IMR-90 (cell line): ENCODE results near the gene TXNL1. TPM values are rescaled to one million over a fixed set of nuclear protein-coding genes. Genes with fewer than 3 reads are reported as not detected.

ENCODE experiments used
- ATAC-seq: fragments of 200-7000 bp; cut with Tn5 transposase; 2 replicates; pipeline ENCODE4 v1.9.1; 2020; ENCODE audit warnings: low read depth, mild to moderate bottlenecking, moderate library complexity
- BruUV-seq: library from RNA; stranded (reverse); fragments of 400-500 nt; replicated peaks from 2 replicates; lab custom pipeline; 2021; lab: Mats Ljungman, UMichigan
- CTCF ChIA-PET: fragments of 300-600 bp; formaldehyde crosslinking; extraction: SDS; loops from one replicate; lab custom pipeline; 2021; ENCODE audit warnings: antibody characterized with exemption; lab: Yijun Ruan, JAX
- POLR2A ChIA-PET: fragments of 300-600 bp; sonication (Branson Sonifier 250); formaldehyde crosslinking; loops from one replicate; lab custom pipeline; 2022; ENCODE audit warnings: antibody characterized with exemption; ENCODE audit not compliant: unreplicated experiment; lab: Charles Lee
- DNase-seq: peaks from one replicate; pipeline ENCODE4 v3.0.0; 2013
- H2AFZ ChIP-seq: replicated peaks from 2 replicates; pipeline ENCODE3; 2013; ENCODE audit warnings: low read length, mild to moderate bottlenecking; ENCODE audit not compliant: poor library complexity
- H2AK5ac ChIP-seq: 2 replicates; pipeline ENCODE4 v1.6.1; 2013; ENCODE audit warnings: low read depth, low read length, inconsistent platforms
- H2AK9ac ChIP-seq: replicated peaks from 2 replicates; pipeline ENCODE3; 2013; ENCODE audit warnings: mild to moderate bottlenecking, low read depth, low read length, moderate library complexity; ENCODE audit not compliant: poor library complexity
- H2BK120ac ChIP-seq: 2 replicates; pipeline ENCODE4 v1.6.1; 2013; ENCODE audit warnings: low read depth, low read length, inconsistent platforms
- H2BK15ac ChIP-seq: 3 replicates; pipeline ENCODE4 v1.6.1; 2013; ENCODE audit warnings: low read depth, low read length, inconsistent platforms
- H2BK20ac ChIP-seq: 2 replicates; pipeline ENCODE4 v1.6.1; 2013; ENCODE audit warnings: low read depth, mild to moderate bottlenecking, inconsistent platforms, low read length, moderate library complexity
- H2BK5ac ChIP-seq: 2 replicates; pipeline ENCODE4 v1.6.1; 2013; ENCODE audit warnings: mild to moderate bottlenecking, low read depth, low read length, inconsistent platforms; ENCODE audit not compliant: poor library complexity, severe bottlenecking
- H3K14ac ChIP-seq: replicated peaks from 2 replicates; pipeline ENCODE4 v1.6.1; 2013; ENCODE audit warnings: low read depth, low read length, inconsistent platforms
- H3K18ac ChIP-seq: 2 replicates; pipeline ENCODE4 v1.6.1; 2013; ENCODE audit warnings: low read depth, low read length, control low read depth
- H3K23ac ChIP-seq: 2 replicates; pipeline ENCODE4 v1.6.1; 2013; ENCODE audit warnings: low read depth, low read length, inconsistent platforms
- H3K27ac ChIP-seq: 2 replicates; pipeline ENCODE4 v1.5.1; 2013; ENCODE audit warnings: mild to moderate bottlenecking, control low read depth, low read length; ENCODE audit not compliant: insufficient read depth
- H3K27me3 ChIP-seq: 2 replicates; pipeline ENCODE4 v1.6.1; 2013; ENCODE audit warnings: low read length; ENCODE audit not compliant: control insufficient read depth, insufficient read depth
- H3K36me3 ChIP-seq: 2 replicates; pipeline ENCODE4 v1.6.1; 2013; ENCODE audit warnings: low read length, mixed read lengths; ENCODE audit not compliant: control insufficient read depth, insufficient read depth
- H3K4ac ChIP-seq: 2 replicates; pipeline ENCODE4 v1.6.1; 2013; ENCODE audit warnings: low read depth, low read length, inconsistent platforms
- H3K4me1 ChIP-seq: 2 replicates; pipeline ENCODE4 v1.6.1; 2013; ENCODE audit warnings: low read length, mixed read lengths; ENCODE audit not compliant: control insufficient read depth, insufficient read depth
- H3K4me2 ChIP-seq: 2 replicates; pipeline ENCODE4 v1.6.1; 2013; ENCODE audit warnings: low read depth, mild to moderate bottlenecking, control low read depth, low read length, moderate library complexity
- H3K4me3 ChIP-seq: 2 replicates; pipeline ENCODE4 v1.5.1; 2013; ENCODE audit warnings: low read depth, mild to moderate bottlenecking, control low read depth, low read length, moderate library complexity; ENCODE audit not compliant: insufficient read depth
- H3K56ac ChIP-seq: 2 replicates; pipeline ENCODE4 v1.6.1; 2013; ENCODE audit warnings: low read length, inconsistent platforms; ENCODE audit not compliant: insufficient read depth; ENCODE audit errors: extremely low read depth
- H3K79me1 ChIP-seq, 2 experiments: 2 replicates each; pipeline ENCODE4 v1.6.1; 2013; ENCODE audit warnings: low read length in 2 of 2, inconsistent platforms in 1 of 2, low read depth in 1 of 2
- H3K9ac ChIP-seq: 2 replicates; pipeline ENCODE4 v1.6.1; 2013; ENCODE audit warnings: low read depth, low read length, control low read depth
- H3K9me1 ChIP-seq: 2 replicates; pipeline ENCODE4 v1.6.1; 2013; ENCODE audit warnings: low read length, inconsistent platforms; ENCODE audit not compliant: insufficient read depth
- H3K9me3 ChIP-seq: 2 replicates; pipeline ENCODE4 v1.6.1; 2013; ENCODE audit warnings: low read length; ENCODE audit not compliant: control insufficient read depth, insufficient read depth
- H4K20me1 ChIP-seq: 2 replicates; pipeline ENCODE4 v1.6.1; 2013; ENCODE audit warnings: low read length, inconsistent platforms; ENCODE audit not compliant: insufficient read depth
- H4K5ac ChIP-seq: 2 replicates; pipeline ENCODE4 v1.6.1; 2013; ENCODE audit warnings: mild to moderate bottlenecking, low read depth, low read length, control low read depth
- H4K8ac ChIP-seq, 2 experiments: 2 replicates each; pipeline ENCODE4 v1.6.1; 2013; ENCODE audit warnings: low read depth in 2 of 2, low read length in 2 of 2, control low read depth in 1 of 2, inconsistent platforms in 1 of 2
- H4K91ac ChIP-seq: 2 replicates; pipeline ENCODE4 v1.6.1; 2013; ENCODE audit warnings: low read depth, low read length, inconsistent platforms; ENCODE audit not compliant: insufficient read depth
- BHLHE40 ChIP-seq: fragments of 150-350 bp; IDR thresholded peaks from 2 replicates; pipeline ENCODE4 v1.6.1; 2016; ENCODE audit warnings: mild to moderate bottlenecking, low read depth, low read length
- CEBPB ChIP-seq: IDR thresholded peaks from 2 replicates; pipeline ENCODE4 v1.6.1; 2012; ENCODE audit warnings: low read depth, low read length, improper control_type of control experiment
- CHD1 ChIP-seq: IDR thresholded peaks from 2 replicates; pipeline ENCODE4 v1.6.1; 2012; ENCODE audit warnings: low read depth, low read length, improper control_type of control experiment
- CTCF ChIP-seq: conservative IDR thresholded peaks from 2 replicates; pipeline ENCODE4 v1.5.1; 2012; ENCODE audit warnings: mild to moderate bottlenecking, low read depth, low read length, improper control_type of control experiment
- ELK1 ChIP-seq: fragments of 150-350 bp; IDR thresholded peaks from 2 replicates; pipeline ENCODE4 v1.6.1; 2016; ENCODE audit warnings: low read depth, mild to moderate bottlenecking, low read length, moderate library complexity, borderline replicate concordance
- FOS ChIP-seq: fragments of 150-350 bp; IDR thresholded peaks from 2 replicates; pipeline ENCODE4 v1.6.1; 2016; ENCODE audit warnings: low read depth, low read length
- MAFK ChIP-seq: IDR thresholded peaks from 2 replicates; pipeline ENCODE4 v1.6.1; 2012; ENCODE audit warnings: low read depth, low read length, improper control_type of control experiment
- MAZ ChIP-seq: IDR thresholded peaks from 2 replicates; pipeline ENCODE4 v1.6.1; 2012; ENCODE audit warnings: low read depth, mild to moderate bottlenecking, low read length, improper control_type of control experiment, moderate library complexity, borderline replicate concordance
- MXI1 ChIP-seq: IDR thresholded peaks from 2 replicates; pipeline ENCODE4 v1.6.1; 2012; ENCODE audit warnings: low read depth, mild to moderate bottlenecking, low read length, moderate library complexity, borderline replicate concordance
- NFE2L2 ChIP-seq: fragments of 150-350 bp; IDR thresholded peaks from 2 replicates; pipeline ENCODE4 v1.6.1; 2016; ENCODE audit warnings: low read depth, mild to moderate bottlenecking, low read length
- POLR2A ChIP-seq: IDR thresholded peaks from 2 replicates; pipeline ENCODE4 v1.6.1; 2012; ENCODE audit warnings: mild to moderate bottlenecking, low read depth, low read length
- RAD21 ChIP-seq: IDR thresholded peaks from 2 replicates; pipeline ENCODE4 v1.6.1; 2012; ENCODE audit warnings: low read length, improper control_type of control experiment
- RCOR1 ChIP-seq: IDR thresholded peaks from 2 replicates; pipeline ENCODE4 v1.6.1; 2012; ENCODE audit warnings: mild to moderate bottlenecking, low read length, improper control_type of control experiment; ENCODE audit not compliant: insufficient replicate concordance
- RFX5 ChIP-seq: IDR thresholded peaks from 2 replicates; pipeline ENCODE4 v1.8.0; 2012; ENCODE audit warnings: low read depth, mild to moderate bottlenecking, low read length, moderate library complexity
- SMC3 ChIP-seq: fragments of 150-350 bp; IDR thresholded peaks from 2 replicates; pipeline ENCODE4 v1.6.1; 2016; ENCODE audit warnings: low read depth, mild to moderate bottlenecking, antibody characterized with exemption, low read length, moderate library complexity
- USF2 ChIP-seq: fragments of 150-350 bp; IDR thresholded peaks from 2 replicates; pipeline ENCODE4 v1.6.1; 2017; ENCODE audit warnings: mild to moderate bottlenecking, antibody characterized with exemption, low read length, low read depth
- WGBS, 2 experiments: methylation state at CpG; one replicate each; pipeline versions ENCODE4 v1.1.5 to v1.1.7; 2013; ENCODE audit warnings: missing lambda C conversion rate in 2 of 2; ENCODE audit not compliant: insufficient read length in 1 of 2; ENCODE audit errors: extremely low coverage in 2 of 2; 5-methylcytosine and 5-hydroxymethylcytosine counted together
- dilution Hi-C: fragments of 300-500 bp; cut with HindIII; formaldehyde crosslinking; loops from one replicate; pipeline ENCODE4 v1.14.3; 2018; ENCODE audit warnings: low sequenced_read_pairs; ENCODE audit not compliant: unreplicated experiment
- in situ Hi-C: fragments of 300-500 bp; cut with MboI; formaldehyde crosslinking; loops from 3 replicates; pipeline ENCODE4 v1.14.3; 2019; ENCODE audit warnings: low sequenced_read_pairs, inconsistent platforms, mixed read lengths
- intact Hi-C: fragments of 100-400 bp; cut with micrococcal nuclease; formaldehyde crosslinking; loops from 2 replicates; pipeline ENCODE4 v1.10.0; 2022
- polyA plus RNA-seq, 3 experiments: library from polyadenylated mRNA; depleted of rRNA; stranded (reverse); fragments of >200 nt; gene quantifications; 2 replicates each; pipeline ENCODE4 v1.2.3, GENCODE V29; 2012; ENCODE audit warnings: low replicate concordance in 1 of 3
- total RNA-seq: library from RNA; depleted of rRNA; stranded (reverse); fragments of >200 nt; gene quantifications from 2 replicates; pipeline ENCODE4 v1.2.3, GENCODE V29; 2012

Gene TXNL1
- total and polyA plus RNA-seq, 2 of the 4 experiments (the other 2 are of a cell fraction), result 38.7 to 62.5 TPM

GRCh38 chr18:56559044-56559443 lies 79.3 kb downstream of the TXNL1 start:
- Histone ChIP-seq H3K27me3 (no peaks in the 10 kb centered on the region), H3K4ac (no peak overlapping the region), H2AK9ac (no peak overlapping the region), H2BK5ac (no peak overlapping the region), H3K36me3 (no peaks in the 10 kb centered on the region), H3K18ac (no peak overlapping the region), H2AK5ac (no peak overlapping the region), H3K9me1 (no peaks in the 10 kb centered on the region), H3K4me1 (no peaks in the 10 kb centered on the region), H4K5ac (no peak overlapping the region), H3K79me1 (no peaks in the 10 kb centered on the region), H3K4me2 (no peak overlapping the region), H4K91ac (no peak overlapping the region), H2BK15ac (no peak overlapping the region), H3K9ac (no peak overlapping the region), H2AFZ (no peak overlapping the region), H2BK20ac (no peak overlapping the region), H3K27ac (no peak overlapping the region), H3K4me3 (no peak overlapping the region), H3K14ac (no peak overlapping the region), H2BK120ac (no peak overlapping the region), H4K20me1 (no peaks in the 10 kb centered on the region), H3K23ac (no peak overlapping the region), H4K8ac (no peak overlapping the region), H3K9me3 (no peaks in the 10 kb centered on the region; the same call in 1 of the 2 replicates), H3K56ac (no peak overlapping the region)
- DNase-seq (no peak), ATAC-seq (no peak)
- intact Hi-C loops, result no loop called here
- WGBS, 2 experiments, result 80% methylated on average over 1 of the region's 6 CpGs; no CpG with 5 or more reads in 1 of the 2 experiments
- ChIA-PET POLR2A (no interaction called here), CTCF (no interaction called here)
- TF ChIP-seq BHLHE40, result no peak
- no peak for TF ChIP-seq FOS
- TF ChIP-seq SMC3, result no peak
- TF ChIP-seq CHD1, result no peak
- no peak for TF ChIP-seq RAD21
- TF ChIP-seq POLR2A, result no peak
- TF ChIP-seq NFE2L2, result no peak
- no peak for TF ChIP-seq CEBPB
- no peak for TF ChIP-seq MXI1
- TF ChIP-seq CTCF, result no peak
- TF ChIP-seq USF2, result no peak
- no peak for TF ChIP-seq RFX5
- no peak for TF ChIP-seq MAFK
- no peak for TF ChIP-seq MAZ
- no peak for TF ChIP-seq RCOR1
- TF ChIP-seq ELK1, result no peak
- in situ Hi-C loops, result no loop called here
- dilution Hi-C loops, result no loop called here
- BruUV-seq, result no TSS peak
